GM12878 (cell line): Measurements from ENCODE around the gene NFU1. TPM values are rescaled to one million over a fixed set of nuclear protein-coding genes. Genes with fewer than 3 reads are reported as not detected.

Experiments used
- ATAC-seq: fragments of 200-7000 bp; cut with Tn5 transposase; 3 replicates; pipeline ENCODE4 v1.9.1; 2020; ENCODE audit warnings: mild to moderate bottlenecking, moderate library complexity
- BruUV-seq: library from RNA; stranded (reverse); fragments of 400-500 nt; replicated peaks from 2 replicates; lab custom pipeline; 2021; lab: Mats Ljungman, UMichigan
- CTCF ChIA-PET: fragments of 300-600 bp; sonication (Branson Sonifier 250); formaldehyde crosslinking; extraction: SDS; loops from one replicate; lab custom pipeline; 2021; ENCODE audit warnings: inconsistent platforms; lab: Yijun Ruan, JAX
- POLR2A ChIA-PET: fragments of 350-600 bp; formaldehyde crosslinking; extraction: SDS; loops from one replicate; lab custom pipeline; 2021; ENCODE audit warnings: inconsistent platforms; lab: Charles Lee
- RAD21 ChIA-PET: fragments of 300-600 bp; sonication (Branson Sonifier 250); formaldehyde crosslinking; loops from one replicate; lab custom pipeline; 2023; ENCODE audit warnings: antibody characterized with exemption; ENCODE audit not compliant: unreplicated experiment; lab: Charles Lee
- SMC1A ChIA-PET: fragments of 300-600 bp; sonication (Branson Sonifier 250); formaldehyde crosslinking; loops from one replicate; lab custom pipeline; 2023; ENCODE audit not compliant: unreplicated experiment, uncharacterized antibody; lab: Charles Lee
- DNase-seq: peaks from one replicate; pipeline ENCODE4 v3.0.0-alpha.2; 2011; ENCODE audit warnings: low read depth, low spot score
- FAIRE-seq: peaks from 3 replicates; lab custom pipeline; 2011; peaks lifted over from hg19 to GRCh38; lab: Jason Lieb, UNC
- H2AFZ ChIP-seq: 2 replicates; pipeline ENCODE4 v1.6.0; 2011; ENCODE audit warnings: low read depth, low read length, control low read depth; ENCODE audit not compliant: control insufficient read depth
- H3K27ac ChIP-seq: 2 replicates; pipeline ENCODE4 v1.5.1; 2011; ENCODE audit warnings: control low read depth; ENCODE audit not compliant: control insufficient read depth, insufficient read depth
- H3K27me3 ChIP-seq, 2 experiments: replicated peaks in 1 of 2; 2 replicates each; pipeline versions ENCODE4 v1.6.0 to v1.6.1; 2011; ENCODE audit warnings: low read length in 1 of 2; ENCODE audit not compliant: control insufficient read depth in 2 of 2, insufficient read depth in 2 of 2
- H3K36me3 ChIP-seq, 2 experiments: 2 replicates each; pipeline ENCODE4 v1.5.1; 2011; ENCODE audit warnings: low read length in 1 of 2; ENCODE audit not compliant: control insufficient read depth in 2 of 2, insufficient read depth in 2 of 2
- H3K4me1 ChIP-seq: 2 replicates; pipeline ENCODE4 v1.6.1; 2011; ENCODE audit warnings: mild to moderate bottlenecking, low read length, moderate library complexity, mixed read lengths; ENCODE audit not compliant: control insufficient read depth, insufficient read depth
- H3K4me2 ChIP-seq: 2 replicates; pipeline ENCODE4 v1.6.0; 2011; ENCODE audit warnings: control low read depth; ENCODE audit not compliant: control insufficient read depth, insufficient read depth
- H3K4me3 ChIP-seq: fragments of 200-600 bp; sonication (generic); 2 replicates; pipeline ENCODE4 v1.5.1; 2016
- H3K79me2 ChIP-seq: 2 replicates; pipeline ENCODE4 v1.6.0; 2011; ENCODE audit warnings: low read length; ENCODE audit not compliant: control insufficient read depth, insufficient read depth
- H3K9ac ChIP-seq: 2 replicates; pipeline ENCODE4 v1.8.0; 2011; ENCODE audit warnings: low read length, control low read depth, mixed read lengths; ENCODE audit not compliant: control insufficient read depth, insufficient read depth
- H3K9me3 ChIP-seq: replicated peaks from 3 replicates; pipeline ENCODE4 v1.5.1; 2011; ENCODE audit warnings: mild to moderate bottlenecking, low read length; ENCODE audit not compliant: control insufficient read depth, insufficient read depth
- H4K20me1 ChIP-seq: 2 replicates; pipeline ENCODE4 v1.6.0; 2011; ENCODE audit not compliant: control insufficient read depth, insufficient read depth
- USF1 ChIP-seq: IDR thresholded peaks from 2 replicates; pipeline ENCODE4 v1.6.1; 2011; ENCODE audit warnings: borderline replicate concordance, low read depth, mild to moderate bottlenecking, moderate library complexity, mixed read lengths, low read length; ENCODE audit not compliant: insufficient read depth; ENCODE audit errors: extremely low read length
- ZNF384 ChIP-seq: IDR thresholded peaks from 2 replicates; pipeline ENCODE4 v1.6.1; 2012; ENCODE audit warnings: low read depth, mild to moderate bottlenecking, low read length, improper control_type of control experiment, borderline replicate concordance
- WGBS: methylation state at CpG from one replicate; pipeline ENCODE4 v1.1.6; 2016; ENCODE audit warnings: low lambda C conversion rate; ENCODE audit not compliant: insufficient replicate concordance, insufficient coverage; ENCODE audit errors: missing lambda C conversion rate; 5-methylcytosine and 5-hydroxymethylcytosine counted together
- in situ Hi-C: fragments of 300-500 bp; cut with MboI; formaldehyde crosslinking; loops from 9 replicates; pipeline ENCODE4 v1.14.3; 2018; ENCODE audit warnings: mixed read lengths
- intact Hi-C: fragments of 100-400 bp; cut with micrococcal nuclease; formaldehyde crosslinking; loops from one replicate; pipeline ENCODE4 v1.14.2; 2022; ENCODE audit not compliant: unreplicated experiment
- polyA plus RNA-seq, 11 experiments: library from polyadenylated mRNA; depleted of rRNA in 4 of 11; unstranded in 6 of 11; stranded (reverse) in 5 of 11; fragments of >200 nt; fragmentation: Nextera tagmentation in 4 of 11; fragmentation: Illumina TruSeq in 1 of 11; extraction: Ambion mirVana in 4 of 11; extraction: Trizol in 1 of 11; gene quantifications; 1 replicate in 1 of 11; 2 replicates in 10 of 11; pipeline versions ENCODE4 v1.2.1 to v1.2.3, GENCODE V29; 2011 to 2016; ENCODE audit warnings: inconsistent platforms in 2 of 11, missing spikeins in 2 of 11, low read depth in 1 of 11
- total RNA-seq, 4 experiments: library from RNA; depleted of rRNA in 3 of 4; stranded (reverse); fragments of >200 nt in 3 of 4; fragmentation: Illumina TruSeq in 1 of 4; extraction: Trizol in 1 of 4; gene quantifications; 2 replicates each; pipeline versions ENCODE4 v1.2.1 to v1.2.3, GENCODE V29; 2013 to 2021

The NFU1 gene
- total and polyA plus RNA-seq, 10 of the 15 experiments (the other 5 are each of a cell fraction or from before 2014, with no cell fraction given), result 27.3 to 86.0 (median 41.5) TPM

- no peaks in the 10 kb centered on the region for H3K9me3 ChIP-seq
Measured at GRCh38 chr2:69381337-69381737, 55.9 kb downstream of the NFU1 start.

More at GRCh38 chr2:69381337-69381737, 55.9 kb downstream of the NFU1 start:
- Histone ChIP-seq H4K20me1 (no peaks in the 10 kb centered on the region; the same call in 1 of the 2 replicates), H3K4me3 (no peak overlapping the region), H3K4me1 (no peaks in the 10 kb centered on the region), H2AFZ (no peak overlapping the region), H3K27ac (no peak overlapping the region), H3K9ac (no peak overlapping the region), H3K36me3 (peaks cover 0 to 6% of the 10 kb centered on the region in 2 experiments; a peak in 1 of 4 replicates), H3K79me2 (peaks cover 88% of the 10 kb centered on the region), H3K4me2 (0 out of 2 replicates have a peak overlapping the region, but pooled peaks have one; percentile 81), H3K27me3 (no peaks in the 10 kb centered on the region)
- ChIA-PET CTCF (interaction anchor here (0.7 to 1.5 kb wide), 4 partner anchors 10 to 184 kb away, joined by 3 to 5 read pairs (median 4); partner anchors contain the start of gene NFU1), SMC1A (interaction anchor here (0.6 to 1.4 kb wide), 7 partner anchors 9 to 917 kb away, joined by 3 to 7 read pairs (median 3); no protein-coding TSS in a partner anchor), POLR2A (interaction anchor here (0.7 to 1.7 kb wide), 4 partner anchors 12 to 94 kb away, joined by 3 to 6 read pairs (median 4); partner anchors contain the start of gene NFU1), RAD21 (interaction anchor here (1.8 kb wide), 1 partner anchor 184 kb away, joined by 9 read pairs; no protein-coding TSS in a partner anchor)
- WGBS, result 100% methylated on average over 1 of the region's 1 CpG
- intact Hi-C loops (loop anchor here (10.0 kb wide), 1 partner anchor 263 kb away; the partner anchor contains the start of gene AAK1), in situ Hi-C loops (no loop called here)
- ATAC-seq (peak; percentile 30), DNase-seq (no peak), FAIRE-seq (no peak)
- TF ChIP-seq ZNF384, result 0 out of 2 replicates have a peak, but pooled peaks have one; percentile 5
- no peak for TF ChIP-seq USF1
- no TSS peak for BruUV-seq
